ENCODE results near the gene SPP2.

SPP2 gene

DNA sequence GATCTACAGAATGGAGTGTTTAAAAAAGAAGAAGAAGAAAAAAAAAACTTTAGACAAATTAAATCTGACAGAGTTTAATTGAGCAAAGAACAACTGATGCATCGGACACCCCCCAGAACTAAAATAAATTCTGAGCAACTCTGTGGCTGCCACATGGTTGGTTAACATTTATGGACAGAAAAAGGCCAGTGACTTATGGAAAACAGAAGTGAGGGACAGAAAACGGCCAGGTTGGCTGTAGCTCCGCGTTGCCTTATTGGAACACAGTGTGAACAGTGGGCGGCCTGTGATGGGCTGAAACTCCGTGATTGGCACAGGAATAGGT is 75.6 kb downstream of the SPP2 start:
- Mint-ChIP-seq H3K27me3 (peaks cover 8% of the 10 kb centered on the region), H3K9me3 (no peaks in the 10 kb centered on the region), H3K36me3 (ENCODE audit: low read depth) (no peaks in the 10 kb centered on the region), H3K4me3 (no peak overlapping the region), H3K27ac (no peak overlapping the region), H3K4me1 (ENCODE audit: low read depth) (no peaks in the 10 kb centered on the region)
- intact Hi-C loops (cut with micrococcal nuclease): no loop called here

Data from dendritic cell treated with granulocyte-macrophage colony-stimulating factor and Interleukin-4, amounts not matched to agents 40 ng/mL and 50 ng/mL, for 4 days (primary cell).